ENCODE data around the gene SAMD4B. TPM values are rescaled to one million over a fixed set of nuclear protein-coding genes. Genes with fewer than 3 reads are reported as not detected.
A peak's percentile ranks its signal among the peaks of the same experiment; 100 is the strongest.

SAMD4B gene
- total and polyA plus RNA-seq, 9 of the 15 experiments (the other 6 are each of a cell fraction or from before 2014, with no cell fraction given) = 3.4 to 90.5 (median 38.0) TPM

DNA sequence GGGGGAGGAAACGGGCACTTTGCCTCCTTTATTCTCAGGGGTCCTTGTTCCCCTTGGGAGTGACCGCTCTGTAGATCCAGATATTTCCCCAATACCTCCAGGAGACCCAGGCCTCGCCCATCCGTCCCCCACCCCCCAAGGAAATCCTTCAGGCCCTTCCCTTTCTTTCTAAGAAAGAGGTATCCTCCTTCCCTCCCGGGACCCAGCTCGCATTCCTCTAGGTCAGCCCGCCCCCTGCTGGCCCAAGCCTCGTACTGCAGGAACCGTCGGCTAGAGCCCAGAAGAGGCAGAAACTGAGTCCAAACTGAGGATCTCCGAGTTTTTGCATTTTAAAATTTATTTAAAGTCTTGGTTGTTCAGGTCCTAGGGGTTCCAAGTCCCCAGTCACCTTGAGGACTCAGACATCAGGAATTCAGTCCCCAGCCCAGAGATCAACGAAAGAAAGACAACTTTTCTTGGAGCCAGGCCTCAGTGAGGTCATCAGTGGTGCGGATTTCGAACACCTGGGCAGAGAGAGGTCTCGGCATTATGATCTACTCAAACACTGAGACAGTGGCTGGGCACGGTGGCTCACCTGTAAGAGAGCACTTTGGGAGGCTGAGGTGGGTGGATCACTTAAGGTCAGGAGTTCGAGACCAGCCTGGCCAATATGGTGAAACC is 14.0 kb upstream of the SAMD4B start (continued):
- TF ChIP-seq, protein P1, sequence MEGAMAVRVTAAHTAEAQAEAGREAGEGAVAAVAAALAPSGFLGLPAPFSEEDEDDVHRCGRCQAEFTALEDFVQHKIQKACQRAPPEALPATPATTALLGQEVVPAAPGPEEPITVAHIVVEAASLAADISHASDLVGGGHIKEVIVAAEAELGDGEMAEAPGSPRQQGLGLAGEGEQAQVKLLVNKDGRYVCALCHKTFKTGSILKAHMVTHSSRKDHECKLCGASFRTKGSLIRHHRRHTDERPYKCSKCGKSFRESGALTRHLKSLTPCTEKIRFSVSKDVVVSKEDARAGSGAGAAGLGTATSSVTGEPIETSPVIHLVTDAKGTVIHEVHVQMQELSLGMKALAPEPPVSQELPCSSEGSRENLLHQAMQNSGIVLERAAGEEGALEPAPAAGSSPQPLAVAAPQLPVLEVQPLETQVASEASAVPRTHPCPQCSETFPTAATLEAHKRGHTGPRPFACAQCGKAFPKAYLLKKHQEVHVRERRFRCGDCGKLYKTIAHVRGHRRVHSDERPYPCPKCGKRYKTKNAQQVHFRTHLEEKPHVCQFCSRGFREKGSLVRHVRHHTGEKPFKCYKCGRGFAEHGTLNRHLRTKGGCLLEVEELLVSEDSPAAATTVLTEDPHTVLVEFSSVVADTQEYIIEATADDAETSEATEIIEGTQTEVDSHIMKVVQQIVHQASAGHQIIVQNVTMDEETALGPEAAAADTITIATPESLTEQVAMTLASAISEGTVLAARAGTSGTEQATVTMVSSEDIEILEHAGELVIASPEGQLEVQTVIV (CRISPR knock-in tag; IDR thresholded peaks at IDR 0.05; ENCODE audit: borderline replicate concordance) = no peak
- TF ChIP-seq TEAD1 (CRISPR knock-in tag; IDR thresholded peaks at IDR 0.05) (peak; percentile 20 to 89; a peak in 2 of 4 replicates), SMC3 (conservative IDR thresholded peaks at IDR 0.05; ENCODE audit: insufficient read depth, low read depth, low read length) (peak; percentile 95), XRCC5 (IDR thresholded peaks at IDR 0.05; ENCODE audit: low read depth, low read length) (peak; percentile 84)
- TF ChIP-seq, protein P2, sequence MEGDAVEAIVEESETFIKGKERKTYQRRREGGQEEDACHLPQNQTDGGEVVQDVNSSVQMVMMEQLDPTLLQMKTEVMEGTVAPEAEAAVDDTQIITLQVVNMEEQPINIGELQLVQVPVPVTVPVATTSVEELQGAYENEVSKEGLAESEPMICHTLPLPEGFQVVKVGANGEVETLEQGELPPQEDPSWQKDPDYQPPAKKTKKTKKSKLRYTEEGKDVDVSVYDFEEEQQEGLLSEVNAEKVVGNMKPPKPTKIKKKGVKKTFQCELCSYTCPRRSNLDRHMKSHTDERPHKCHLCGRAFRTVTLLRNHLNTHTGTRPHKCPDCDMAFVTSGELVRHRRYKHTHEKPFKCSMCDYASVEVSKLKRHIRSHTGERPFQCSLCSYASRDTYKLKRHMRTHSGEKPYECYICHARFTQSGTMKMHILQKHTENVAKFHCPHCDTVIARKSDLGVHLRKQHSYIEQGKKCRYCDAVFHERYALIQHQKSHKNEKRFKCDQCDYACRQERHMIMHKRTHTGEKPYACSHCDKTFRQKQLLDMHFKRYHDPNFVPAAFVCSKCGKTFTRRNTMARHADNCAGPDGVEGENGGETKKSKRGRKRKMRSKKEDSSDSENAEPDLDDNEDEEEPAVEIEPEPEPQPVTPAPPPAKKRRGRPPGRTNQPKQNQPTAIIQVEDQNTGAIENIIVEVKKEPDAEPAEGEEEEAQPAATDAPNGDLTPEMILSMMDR (IDR thresholded peaks at IDR 0.05 in 2 of 3, conservative IDR thresholded peaks at IDR 0.05 in 1 of 3; ENCODE audit: insufficient read depth in 2 of 3, low read depth in 1 of 3, low read length in 3 of 3) = peak; percentile 90 to 96 (median 91)

Data from K562 (cell line).